IMR-90 (cell line): ENCODE measurements around the gene CES3. TPM values are rescaled to one million over a fixed set of nuclear protein-coding genes. Genes with fewer than 3 reads are reported as not detected.

ENCODE experiments used
- ATAC-seq: fragments of 200-7000 bp; cut with Tn5 transposase; 2 replicates; pipeline ENCODE4 v1.9.1; 2020; ENCODE audit warnings: low read depth, mild to moderate bottlenecking, moderate library complexity
- BruUV-seq: library from RNA; stranded (reverse); fragments of 400-500 nt; replicated peaks from 2 replicates; lab custom pipeline; 2021; lab: Mats Ljungman, UMichigan
- CTCF ChIA-PET: fragments of 300-600 bp; formaldehyde crosslinking; extraction: SDS; loops from one replicate; lab custom pipeline; 2021; ENCODE audit warnings: antibody characterized with exemption; lab: Yijun Ruan, JAX
- POLR2A ChIA-PET: fragments of 300-600 bp; sonication (Branson Sonifier 250); formaldehyde crosslinking; loops from one replicate; lab custom pipeline; 2022; ENCODE audit warnings: antibody characterized with exemption; ENCODE audit not compliant: unreplicated experiment; lab: Charles Lee
- DNase-seq: peaks from one replicate; pipeline ENCODE4 v3.0.0; 2013
- H2AFZ ChIP-seq: replicated peaks from 2 replicates; pipeline ENCODE3; 2013; ENCODE audit warnings: low read length, mild to moderate bottlenecking; ENCODE audit not compliant: poor library complexity
- H2AK5ac ChIP-seq: 2 replicates; pipeline ENCODE4 v1.6.1; 2013; ENCODE audit warnings: low read depth, low read length, inconsistent platforms
- H2AK9ac ChIP-seq: replicated peaks from 2 replicates; pipeline ENCODE3; 2013; ENCODE audit warnings: mild to moderate bottlenecking, low read depth, low read length, moderate library complexity; ENCODE audit not compliant: poor library complexity
- H2BK120ac ChIP-seq: 2 replicates; pipeline ENCODE4 v1.6.1; 2013; ENCODE audit warnings: low read depth, low read length, inconsistent platforms
- H2BK15ac ChIP-seq: 3 replicates; pipeline ENCODE4 v1.6.1; 2013; ENCODE audit warnings: low read depth, low read length, inconsistent platforms
- H2BK20ac ChIP-seq: 2 replicates; pipeline ENCODE4 v1.6.1; 2013; ENCODE audit warnings: low read depth, mild to moderate bottlenecking, inconsistent platforms, low read length, moderate library complexity
- H2BK5ac ChIP-seq: 2 replicates; pipeline ENCODE4 v1.6.1; 2013; ENCODE audit warnings: mild to moderate bottlenecking, low read depth, low read length, inconsistent platforms; ENCODE audit not compliant: poor library complexity, severe bottlenecking
- H3K14ac ChIP-seq: replicated peaks from 2 replicates; pipeline ENCODE4 v1.6.1; 2013; ENCODE audit warnings: low read depth, low read length, inconsistent platforms
- H3K18ac ChIP-seq: 2 replicates; pipeline ENCODE4 v1.6.1; 2013; ENCODE audit warnings: low read depth, low read length, control low read depth
- H3K23ac ChIP-seq: 2 replicates; pipeline ENCODE4 v1.6.1; 2013; ENCODE audit warnings: low read depth, low read length, inconsistent platforms
- H3K27ac ChIP-seq: 2 replicates; pipeline ENCODE4 v1.5.1; 2013; ENCODE audit warnings: mild to moderate bottlenecking, control low read depth, low read length; ENCODE audit not compliant: insufficient read depth
- H3K27me3 ChIP-seq: 2 replicates; pipeline ENCODE4 v1.6.1; 2013; ENCODE audit warnings: low read length; ENCODE audit not compliant: control insufficient read depth, insufficient read depth
- H3K36me3 ChIP-seq: 2 replicates; pipeline ENCODE4 v1.6.1; 2013; ENCODE audit warnings: low read length, mixed read lengths; ENCODE audit not compliant: control insufficient read depth, insufficient read depth
- H3K4ac ChIP-seq: 2 replicates; pipeline ENCODE4 v1.6.1; 2013; ENCODE audit warnings: low read depth, low read length, inconsistent platforms
- H3K4me1 ChIP-seq: 2 replicates; pipeline ENCODE4 v1.6.1; 2013; ENCODE audit warnings: low read length, mixed read lengths; ENCODE audit not compliant: control insufficient read depth, insufficient read depth
- H3K4me2 ChIP-seq: 2 replicates; pipeline ENCODE4 v1.6.1; 2013; ENCODE audit warnings: low read depth, mild to moderate bottlenecking, control low read depth, low read length, moderate library complexity
- H3K4me3 ChIP-seq: 2 replicates; pipeline ENCODE4 v1.5.1; 2013; ENCODE audit warnings: low read depth, mild to moderate bottlenecking, control low read depth, low read length, moderate library complexity; ENCODE audit not compliant: insufficient read depth
- H3K56ac ChIP-seq: 2 replicates; pipeline ENCODE4 v1.6.1; 2013; ENCODE audit warnings: low read length, inconsistent platforms; ENCODE audit not compliant: insufficient read depth; ENCODE audit errors: extremely low read depth
- H3K79me1 ChIP-seq, 2 experiments: 2 replicates each; pipeline ENCODE4 v1.6.1; 2013; ENCODE audit warnings: low read length in 2 of 2, inconsistent platforms in 1 of 2, low read depth in 1 of 2
- H3K9ac ChIP-seq: 2 replicates; pipeline ENCODE4 v1.6.1; 2013; ENCODE audit warnings: low read depth, low read length, control low read depth
- H3K9me1 ChIP-seq: 2 replicates; pipeline ENCODE4 v1.6.1; 2013; ENCODE audit warnings: low read length, inconsistent platforms; ENCODE audit not compliant: insufficient read depth
- H3K9me3 ChIP-seq: 2 replicates; pipeline ENCODE4 v1.6.1; 2013; ENCODE audit warnings: low read length; ENCODE audit not compliant: control insufficient read depth, insufficient read depth
- H4K20me1 ChIP-seq: 2 replicates; pipeline ENCODE4 v1.6.1; 2013; ENCODE audit warnings: low read length, inconsistent platforms; ENCODE audit not compliant: insufficient read depth
- H4K5ac ChIP-seq: 2 replicates; pipeline ENCODE4 v1.6.1; 2013; ENCODE audit warnings: mild to moderate bottlenecking, low read depth, low read length, control low read depth
- H4K8ac ChIP-seq, 2 experiments: 2 replicates each; pipeline ENCODE4 v1.6.1; 2013; ENCODE audit warnings: low read depth in 2 of 2, low read length in 2 of 2, control low read depth in 1 of 2, inconsistent platforms in 1 of 2
- H4K91ac ChIP-seq: 2 replicates; pipeline ENCODE4 v1.6.1; 2013; ENCODE audit warnings: low read depth, low read length, inconsistent platforms; ENCODE audit not compliant: insufficient read depth
- BHLHE40 ChIP-seq: fragments of 150-350 bp; IDR thresholded peaks from 2 replicates; pipeline ENCODE4 v1.6.1; 2016; ENCODE audit warnings: mild to moderate bottlenecking, low read depth, low read length
- CHD1 ChIP-seq: IDR thresholded peaks from 2 replicates; pipeline ENCODE4 v1.6.1; 2012; ENCODE audit warnings: low read depth, low read length, improper control_type of control experiment
- FOS ChIP-seq: fragments of 150-350 bp; IDR thresholded peaks from 2 replicates; pipeline ENCODE4 v1.6.1; 2016; ENCODE audit warnings: low read depth, low read length
- MAFK ChIP-seq: IDR thresholded peaks from 2 replicates; pipeline ENCODE4 v1.6.1; 2012; ENCODE audit warnings: low read depth, low read length, improper control_type of control experiment
- MAZ ChIP-seq: IDR thresholded peaks from 2 replicates; pipeline ENCODE4 v1.6.1; 2012; ENCODE audit warnings: low read depth, mild to moderate bottlenecking, low read length, improper control_type of control experiment, moderate library complexity, borderline replicate concordance
- MXI1 ChIP-seq: IDR thresholded peaks from 2 replicates; pipeline ENCODE4 v1.6.1; 2012; ENCODE audit warnings: low read depth, mild to moderate bottlenecking, low read length, moderate library complexity, borderline replicate concordance
- NFE2L2 ChIP-seq: fragments of 150-350 bp; IDR thresholded peaks from 2 replicates; pipeline ENCODE4 v1.6.1; 2016; ENCODE audit warnings: low read depth, mild to moderate bottlenecking, low read length
- POLR2A ChIP-seq: IDR thresholded peaks from 2 replicates; pipeline ENCODE4 v1.6.1; 2012; ENCODE audit warnings: mild to moderate bottlenecking, low read depth, low read length
- RAD21 ChIP-seq: IDR thresholded peaks from 2 replicates; pipeline ENCODE4 v1.6.1; 2012; ENCODE audit warnings: low read length, improper control_type of control experiment
- RCOR1 ChIP-seq: IDR thresholded peaks from 2 replicates; pipeline ENCODE4 v1.6.1; 2012; ENCODE audit warnings: mild to moderate bottlenecking, low read length, improper control_type of control experiment; ENCODE audit not compliant: insufficient replicate concordance
- RFX5 ChIP-seq: IDR thresholded peaks from 2 replicates; pipeline ENCODE4 v1.8.0; 2012; ENCODE audit warnings: low read depth, mild to moderate bottlenecking, low read length, moderate library complexity
- SMC3 ChIP-seq: fragments of 150-350 bp; IDR thresholded peaks from 2 replicates; pipeline ENCODE4 v1.6.1; 2016; ENCODE audit warnings: low read depth, mild to moderate bottlenecking, antibody characterized with exemption, low read length, moderate library complexity
- WGBS, 2 experiments: methylation state at CpG; one replicate each; pipeline versions ENCODE4 v1.1.5 to v1.1.7; 2013; ENCODE audit warnings: missing lambda C conversion rate in 2 of 2; ENCODE audit not compliant: insufficient read length in 1 of 2; ENCODE audit errors: extremely low coverage in 2 of 2; 5-methylcytosine and 5-hydroxymethylcytosine counted together
- dilution Hi-C: fragments of 300-500 bp; cut with HindIII; formaldehyde crosslinking; loops from one replicate; pipeline ENCODE4 v1.14.3; 2018; ENCODE audit warnings: low sequenced_read_pairs; ENCODE audit not compliant: unreplicated experiment
- in situ Hi-C: fragments of 300-500 bp; cut with MboI; formaldehyde crosslinking; loops from 3 replicates; pipeline ENCODE4 v1.14.3; 2019; ENCODE audit warnings: low sequenced_read_pairs, inconsistent platforms, mixed read lengths
- intact Hi-C: fragments of 100-400 bp; cut with micrococcal nuclease; formaldehyde crosslinking; loops from 2 replicates; pipeline ENCODE4 v1.10.0; 2022
- polyA plus RNA-seq, 3 experiments: library from polyadenylated mRNA; depleted of rRNA; stranded (reverse); fragments of >200 nt; gene quantifications; 2 replicates each; pipeline ENCODE4 v1.2.3, GENCODE V29; 2012; ENCODE audit warnings: low replicate concordance in 1 of 3
- total RNA-seq: library from RNA; depleted of rRNA; stranded (reverse); fragments of >200 nt; gene quantifications from 2 replicates; pipeline ENCODE4 v1.2.3, GENCODE V29; 2012
- TF ChIP-seq, protein P1 (sequence below): fragments of 150-350 bp; IDR thresholded peaks from 2 replicates; pipeline ENCODE4 v1.6.1; 2017; ENCODE audit warnings: mild to moderate bottlenecking, antibody characterized with exemption, low read length, low read depth
- TF ChIP-seq, protein P2 (sequence below): conservative IDR thresholded peaks from 2 replicates; pipeline ENCODE4 v1.5.1; 2012; ENCODE audit warnings: mild to moderate bottlenecking, low read depth, low read length, improper control_type of control experiment
- TF ChIP-seq, protein P3 (sequence below): fragments of 150-350 bp; IDR thresholded peaks from 2 replicates; pipeline ENCODE4 v1.6.1; 2016; ENCODE audit warnings: low read depth, mild to moderate bottlenecking, low read length, moderate library complexity, borderline replicate concordance

The CES3 gene
- total and polyA plus RNA-seq, 2 of the 4 experiments (the other 2 are of a cell fraction), result 0.03 TPM; not detected in 1

DNA sequence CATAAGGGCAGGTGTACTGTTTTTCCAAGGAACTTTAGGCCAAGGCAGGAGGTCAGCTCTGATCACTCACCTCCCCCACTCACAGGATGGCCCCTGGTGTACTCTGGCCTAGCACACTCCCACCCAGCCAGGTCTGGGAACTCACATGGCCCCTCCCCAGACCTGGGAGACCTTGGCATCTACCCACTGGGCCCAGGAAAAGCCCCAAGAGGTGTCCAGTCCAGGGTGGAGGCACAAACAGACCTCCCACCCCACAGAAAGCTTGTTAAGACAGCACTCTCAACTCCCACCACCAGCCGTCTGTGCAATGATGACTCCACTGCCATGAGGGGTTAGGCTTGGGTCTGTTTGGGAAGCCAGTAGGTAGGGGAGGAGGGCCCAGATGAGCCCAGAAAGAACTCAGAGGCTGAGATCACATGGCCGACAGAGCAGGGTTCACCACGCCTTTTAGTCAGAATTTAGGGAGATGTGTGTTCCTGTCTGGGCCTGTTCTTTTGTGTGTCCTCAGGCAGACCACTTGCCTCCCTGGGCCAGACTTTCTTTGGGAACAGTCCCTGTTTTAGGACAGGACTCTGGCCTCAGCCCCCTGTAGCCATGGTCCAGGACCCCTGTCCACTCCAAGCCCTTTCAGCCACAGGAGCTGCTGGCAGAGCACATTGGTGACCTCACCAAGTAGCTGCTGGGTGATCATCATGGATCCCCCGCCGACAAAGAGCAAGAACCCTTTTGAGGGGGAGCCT lies 55.8 kb downstream of the CES3 start:
- Histone ChIP-seq H3K27ac (no peak overlapping the region), H4K5ac (no peak overlapping the region), H4K8ac (no peak overlapping the region), H3K4me1 (peaks cover 4% of the 10 kb centered on the region; the same call in 1 of the 2 replicates), H3K4ac (no peak overlapping the region), H2BK15ac (no peak overlapping the region), H3K36me3 (no peaks in the 10 kb centered on the region), H2AK5ac (no peak overlapping the region), H3K4me2 (no peak overlapping the region), H3K18ac (no peak overlapping the region), H2BK120ac (no peak overlapping the region), H2BK20ac (no peak overlapping the region), H3K9me1 (0 out of 2 replicates have a peak, but pooled peaks cover 2% of the 10 kb centered on the region), H3K4me3 (no peak overlapping the region), H3K14ac (no peak overlapping the region), H3K27me3 (peaks cover 2% of the 10 kb centered on the region; the same call in 1 of the 2 replicates), H3K9ac (no peak overlapping the region), H3K23ac (no peak overlapping the region), H2AFZ (no peak overlapping the region), H2BK5ac (no peak overlapping the region), H4K20me1 (no peaks in the 10 kb centered on the region), H4K91ac (no peak overlapping the region), H2AK9ac (peak overlapping the region; percentile 55), H3K56ac (no peak overlapping the region), H3K79me1 (no peaks in the 10 kb centered on the region), H3K9me3 (no peaks in the 10 kb centered on the region)
- dilution Hi-C loops, result no loop called here
- in situ Hi-C loops, result no loop called here
- DNase-seq, result no peak
- intact Hi-C loops, result loop anchor here (10.0 kb wide), 1 partner anchor 168 kb away; the partner anchor contains the start of gene MATCAP1
- CTCF ChIA-PET, result interaction anchor here (1.2 to 2.9 kb wide), 3 partner anchors 84 to 138 kb away, joined by 4 to 22 read pairs (median 15); no protein-coding TSS in a partner anchor
- WGBS, 2 experiments, result no CpG with 5 or more reads among the region's 5 CpGs
- POLR2A ChIA-PET, result no interaction called here
- BruUV-seq, result no TSS peak
- ATAC-seq, result no peak
- TF ChIP-seq, protein P1, sequence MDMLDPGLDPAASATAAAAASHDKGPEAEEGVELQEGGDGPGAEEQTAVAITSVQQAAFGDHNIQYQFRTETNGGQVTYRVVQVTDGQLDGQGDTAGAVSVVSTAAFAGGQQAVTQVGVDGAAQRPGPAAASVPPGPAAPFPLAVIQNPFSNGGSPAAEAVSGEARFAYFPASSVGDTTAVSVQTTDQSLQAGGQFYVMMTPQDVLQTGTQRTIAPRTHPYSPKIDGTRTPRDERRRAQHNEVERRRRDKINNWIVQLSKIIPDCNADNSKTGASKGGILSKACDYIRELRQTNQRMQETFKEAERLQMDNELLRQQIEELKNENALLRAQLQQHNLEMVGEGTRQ, result no peak
- TF ChIP-seq MAFK (no peak), RFX5 (no peak), MAZ (no peak), FOS (no peak), POLR2A (no peak), CHD1 (no peak), SMC3 (no peak), MXI1 (no peak), RCOR1 (no peak), BHLHE40 (no peak), NFE2L2 (no peak), RAD21 (no peak)
- TF ChIP-seq, protein P2, sequence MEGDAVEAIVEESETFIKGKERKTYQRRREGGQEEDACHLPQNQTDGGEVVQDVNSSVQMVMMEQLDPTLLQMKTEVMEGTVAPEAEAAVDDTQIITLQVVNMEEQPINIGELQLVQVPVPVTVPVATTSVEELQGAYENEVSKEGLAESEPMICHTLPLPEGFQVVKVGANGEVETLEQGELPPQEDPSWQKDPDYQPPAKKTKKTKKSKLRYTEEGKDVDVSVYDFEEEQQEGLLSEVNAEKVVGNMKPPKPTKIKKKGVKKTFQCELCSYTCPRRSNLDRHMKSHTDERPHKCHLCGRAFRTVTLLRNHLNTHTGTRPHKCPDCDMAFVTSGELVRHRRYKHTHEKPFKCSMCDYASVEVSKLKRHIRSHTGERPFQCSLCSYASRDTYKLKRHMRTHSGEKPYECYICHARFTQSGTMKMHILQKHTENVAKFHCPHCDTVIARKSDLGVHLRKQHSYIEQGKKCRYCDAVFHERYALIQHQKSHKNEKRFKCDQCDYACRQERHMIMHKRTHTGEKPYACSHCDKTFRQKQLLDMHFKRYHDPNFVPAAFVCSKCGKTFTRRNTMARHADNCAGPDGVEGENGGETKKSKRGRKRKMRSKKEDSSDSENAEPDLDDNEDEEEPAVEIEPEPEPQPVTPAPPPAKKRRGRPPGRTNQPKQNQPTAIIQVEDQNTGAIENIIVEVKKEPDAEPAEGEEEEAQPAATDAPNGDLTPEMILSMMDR, result no peak
- TF ChIP-seq, protein P3, sequence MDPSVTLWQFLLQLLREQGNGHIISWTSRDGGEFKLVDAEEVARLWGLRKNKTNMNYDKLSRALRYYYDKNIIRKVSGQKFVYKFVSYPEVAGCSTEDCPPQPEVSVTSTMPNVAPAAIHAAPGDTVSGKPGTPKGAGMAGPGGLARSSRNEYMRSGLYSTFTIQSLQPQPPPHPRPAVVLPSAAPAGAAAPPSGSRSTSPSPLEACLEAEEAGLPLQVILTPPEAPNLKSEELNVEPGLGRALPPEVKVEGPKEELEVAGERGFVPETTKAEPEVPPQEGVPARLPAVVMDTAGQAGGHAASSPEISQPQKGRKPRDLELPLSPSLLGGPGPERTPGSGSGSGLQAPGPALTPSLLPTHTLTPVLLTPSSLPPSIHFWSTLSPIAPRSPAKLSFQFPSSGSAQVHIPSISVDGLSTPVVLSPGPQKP, result no peak
